Kidney (tissue), 14 donors: Measurements from ENCODE around the gene CADPS2. TPM values are rescaled to one million over a fixed set of nuclear protein-coding genes. Genes with fewer than 3 reads are reported as not detected.

Source experiments
- DNase-seq, 5 donors: peaks; one replicate each; pipeline ENCODE4 v3.0.0-alpha.2; 2013 to 2020
- FAIRE-seq: peaks from 2 replicates; lab custom pipeline; 2012; peaks lifted over from hg19 to GRCh38; lab: Jason Lieb, UNC
- H3K27ac ChIP-seq, 2 donors: one replicate each; pipeline ENCODE4 v1.7.0; 2013; ENCODE audit warnings: low read depth in 2 of 2, low read length in 2 of 2, inconsistent platforms in 1 of 2
- H3K27me3 ChIP-seq: one replicate; pipeline ENCODE4 v1.7.1; 2013; ENCODE audit warnings: low read length, inconsistent platforms; ENCODE audit not compliant: control insufficient read depth, insufficient read depth
- H3K36me3 ChIP-seq, 3 donors: one replicate each; pipeline versions ENCODE4 v1.7.0 to v1.7.1; 2013; ENCODE audit warnings: low read length in 3 of 3, control low read depth in 1 of 3, inconsistent platforms in 1 of 3; ENCODE audit not compliant: insufficient read depth in 3 of 3, control insufficient read depth in 2 of 3
- H3K4me1 ChIP-seq, 3 donors: one replicate each; pipeline versions ENCODE4 v1.7.0 to v1.7.1; 2013; ENCODE audit warnings: low read length in 3 of 3, inconsistent platforms in 1 of 3, low read depth in 1 of 3; ENCODE audit not compliant: control insufficient read depth in 2 of 3, insufficient read depth in 2 of 3
- H3K4me3 ChIP-seq, 3 donors: one replicate each; pipeline versions ENCODE4 v1.7.0 to v1.8.1; 2013; ENCODE audit warnings: low read length in 3 of 3, control low read depth in 1 of 3, inconsistent platforms in 1 of 3
- H3K9ac ChIP-seq, 3 donors: one replicate each; pipeline versions ENCODE4 v1.7.0 to v1.7.1; 2013; ENCODE audit warnings: low read length in 3 of 3, control low read depth in 1 of 3, inconsistent platforms in 1 of 3
- H3K9me3 ChIP-seq, 3 donors: one replicate each; pipeline versions ENCODE4 v1.7.0 to v1.7.1; 2013; ENCODE audit warnings: low read length in 3 of 3, control low read depth in 1 of 3, inconsistent platforms in 1 of 3; ENCODE audit not compliant: control insufficient read depth in 2 of 3, insufficient read depth in 1 of 3
- CTCF ChIP-seq: IDR thresholded peaks from 3 replicates; pipeline ENCODE4 v1.5.1; 2012; ENCODE audit warnings: mild to moderate bottlenecking, moderate library complexity, borderline replicate concordance; ENCODE audit not compliant: insufficient read depth; ENCODE audit errors: extremely low read depth
- intact Hi-C: fragments of 100-400 bp; cut with DNase I; formaldehyde crosslinking; loops from one replicate; pipeline ENCODE4 v1.11.1; 2022
- polyA plus RNA-seq: library from polyadenylated mRNA; stranded (reverse); fragments of 350-450 nt; fragmentation: Illumina TruSeq; extraction: RNeasy Lipid Tissue Mini Kit (QIAGEN cat#74804); gene quantifications from one replicate; pipeline ENCODE4 v1.2.3, GENCODE V29; 2014; ENCODE audit warnings: low read depth, low replicate concordance; ENCODE audit not compliant: insufficient read depth
- total RNA-seq: library from RNA; stranded (reverse); fragmentation: NEBNext Ultra II Directional; extraction: Animal tissue kit (Norgen Biotek cat#: 25700); gene quantifications from one replicate; pipeline ENCODE4 v1.2.1, GENCODE V29; 2021
- donor health status: control.
- donor health status: control.
- donor health status: control.
- donor health status: control.
- donor health status: control.
- donor health status: DM: yes; HTN: yes; CAD: no.
- donor health status: Normal renal cell carcinoma (clear cell type).

The CADPS2 gene
- total and polyA plus RNA-seq, 2 donors from 2014 or later: 33.0 to 39.9 TPM

- Histone ChIP-seq H3K9me3 (no peaks in the 10 kb centered on the region), H3K27me3 (no peaks in the 10 kb centered on the region), H3K4me3 (no peak overlapping the region), H3K36me3 (no peaks in the 10 kb centered on the region), H3K4me1 (no peaks in the 10 kb centered on the region), H3K9ac (no peak overlapping the region), H3K27ac (no peak overlapping the region)
- FAIRE-seq (no peak), DNase-seq (no peak)
- intact Hi-C loops: no loop called here
- no peak for TF ChIP-seq CTCF
These were observed 233.4 kb downstream of the CADPS2 start for GRCh38 chr7:122652876-122653275.

- DNase-seq (no peak), FAIRE-seq (no peak)
- intact Hi-C loops: no loop called here
- Histone ChIP-seq H3K4me3 (no peak overlapping the region), H3K9me3 (no peaks in the 10 kb centered on the region), H3K36me3 (no peaks in the 10 kb centered on the region), H3K27me3 (no peaks in the 10 kb centered on the region), H3K4me1 (no peaks in the 10 kb centered on the region), H3K9ac (no peak overlapping the region), H3K27ac (no peak overlapping the region)
- no peak for TF ChIP-seq CTCF
These were observed 234.8 kb downstream of the CADPS2 start for GRCh38 chr7:122651451-122651850.

DNA sequence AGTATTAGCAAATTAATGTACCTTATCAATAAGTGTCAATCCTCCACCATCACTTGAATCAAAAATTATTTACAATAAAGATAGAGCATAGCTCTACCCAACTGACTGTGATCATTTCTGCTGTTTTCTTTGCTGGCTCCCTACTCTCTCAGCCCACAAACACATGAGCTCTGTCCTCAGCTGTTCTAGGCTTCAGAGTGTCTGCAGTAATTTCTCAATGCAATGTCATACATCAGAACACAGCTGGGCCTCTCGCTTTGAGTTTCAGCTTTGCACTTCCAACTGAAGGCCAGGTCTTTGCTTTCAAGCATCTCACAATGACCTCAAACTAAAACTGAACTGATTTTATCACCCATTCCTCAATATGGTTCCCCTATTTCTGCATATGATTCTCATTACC lies 243.0 kb downstream of the CADPS2 start:
- Histone ChIP-seq H3K9ac (no peak overlapping the region), H3K36me3 (no peaks in the 10 kb centered on the region), H3K4me3 (no peak overlapping the region), H3K27ac (no peak overlapping the region), H3K27me3 (no peaks in the 10 kb centered on the region), H3K9me3 (no peaks in the 10 kb centered on the region), H3K4me1 (no peaks in the 10 kb centered on the region)
- intact Hi-C loops: no loop called here
- peak in 1 of 5 donors; percentile 23 for DNase-seq
- FAIRE-seq: no peak
- TF ChIP-seq CTCF: no peak

DNA sequence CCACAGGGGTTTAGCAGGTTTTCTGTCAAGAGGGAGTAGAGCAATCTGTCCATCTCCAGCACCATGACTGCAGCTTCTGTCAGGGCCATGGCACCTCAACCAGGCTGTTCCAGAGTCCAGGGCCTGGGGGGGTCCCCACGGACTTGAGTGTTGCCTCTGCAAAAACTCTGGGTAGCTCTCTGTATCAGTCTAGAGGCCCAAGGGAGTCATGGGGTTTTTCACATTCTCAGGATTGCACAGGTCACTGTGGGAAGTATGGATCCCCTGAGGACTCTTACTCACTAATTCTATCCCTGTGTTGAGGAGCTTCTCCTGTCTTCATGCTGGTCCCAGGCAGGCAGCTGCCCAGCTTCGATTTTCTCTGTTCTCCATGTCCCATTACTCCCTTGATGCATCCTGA lies 247.8 kb downstream of the CADPS2 start:
- no peaks in the 10 kb centered on the region for H3K36me3 ChIP-seq
- H3K27me3 ChIP-seq: no peaks in the 10 kb centered on the region
- no peak overlapping the region for H3K27ac ChIP-seq
- no peaks in the 10 kb centered on the region for H3K9me3 ChIP-seq
- TF ChIP-seq CTCF: no peak
- no peak overlapping the region for H3K4me3 ChIP-seq
- H3K9ac ChIP-seq: no peak overlapping the region
- DNase-seq (no peak), FAIRE-seq (no peak)
- H3K4me1 ChIP-seq: no peaks in the 10 kb centered on the region
- intact Hi-C loops: no loop called here
